HG02884 (cell line): ENCODE measurements around the gene APPL1.
"Not testable (repeated sequence)": the region's sequence is repeated elsewhere in the genome, so short reads cannot be mapped to it uniquely, and the experiment has no call there.

ENCODE experiments used
- ATAC-seq: cut with Tn5 transposase; IDR thresholded peaks from one replicate; pipeline ENCODE4 v1.9.1; 2021; ENCODE audit warnings: mild to moderate bottlenecking, moderate library complexity; ENCODE audit not compliant: unreplicated experiment

The APPL1 gene

DNA sequence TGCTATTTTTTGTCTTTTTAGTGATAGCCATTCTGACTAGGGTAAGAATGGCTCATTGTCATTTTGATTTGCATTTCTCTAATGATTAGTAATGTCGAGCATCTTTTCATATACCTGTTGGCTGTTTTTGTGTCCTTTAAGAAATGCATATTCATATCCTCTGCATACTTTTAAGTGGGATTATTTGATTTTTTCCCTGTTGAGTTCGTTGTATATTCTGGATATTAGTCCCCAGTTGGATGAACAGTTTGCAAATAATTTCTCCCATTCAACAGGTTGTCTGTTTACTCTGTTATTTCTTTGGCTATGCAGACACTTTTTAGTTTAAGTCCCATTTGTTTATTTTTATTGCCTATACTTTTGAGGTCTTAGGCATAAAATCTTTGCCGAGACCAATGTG, 34.4 kb downstream of the APPL1 start:
- ATAC-seq, result no peak

GRCh38 chr3:57268416-57268815, 40.9 kb downstream of the APPL1 start:
- no peak for ATAC-seq

DNA sequence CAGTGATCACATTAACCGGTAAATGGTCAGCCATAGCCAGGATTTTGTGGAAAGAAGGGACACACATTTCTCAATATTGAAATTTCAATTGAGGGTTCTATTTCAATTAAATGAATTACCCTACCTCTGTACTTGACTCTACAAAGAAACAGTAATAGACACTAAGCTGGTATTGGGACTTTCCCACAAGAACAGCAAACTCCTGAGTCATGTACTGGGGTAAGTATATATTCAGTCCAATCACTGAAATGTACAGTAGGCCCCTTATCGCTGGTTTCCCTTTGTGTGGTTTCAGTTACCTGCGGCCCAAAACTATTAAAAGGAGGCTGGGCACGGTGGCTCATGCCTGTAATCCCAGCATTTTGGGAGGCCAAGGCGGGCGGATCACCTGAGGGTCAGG, 47.3 kb downstream of the APPL1 start:
- no peak for ATAC-seq

GRCh38 chr3:57275393-57275792, 47.9 kb downstream of the APPL1 start:
- ATAC-seq, result no peak

- no peak for ATAC-seq
These were observed 50.7 kb downstream of the APPL1 start for GRCh38 chr3:57278237-57278636.

- ATAC-seq, result no peak
These were observed 52.2 kb downstream of the APPL1 start for GRCh38 chr3:57279685-57280084.

DNA sequence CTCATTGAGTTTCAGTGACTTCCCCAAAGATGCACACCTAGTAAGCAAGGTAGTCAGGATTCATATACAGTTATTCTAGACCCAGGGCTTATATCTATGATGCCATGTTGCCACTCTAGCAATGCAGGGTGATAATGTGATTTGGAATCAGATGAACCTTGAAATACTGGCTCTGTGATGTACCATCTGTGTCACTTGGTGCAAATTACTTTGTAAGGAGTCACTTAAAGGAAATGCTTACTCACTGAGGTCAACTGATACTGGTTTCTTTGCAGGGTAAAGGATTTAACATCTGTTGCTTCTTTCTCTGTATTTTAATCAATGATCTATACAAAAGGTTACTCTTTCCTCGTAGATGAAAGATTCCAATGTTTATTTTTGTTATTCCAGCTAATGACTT, 54.2 kb downstream of the APPL1 start:
- no peak for ATAC-seq

DNA sequence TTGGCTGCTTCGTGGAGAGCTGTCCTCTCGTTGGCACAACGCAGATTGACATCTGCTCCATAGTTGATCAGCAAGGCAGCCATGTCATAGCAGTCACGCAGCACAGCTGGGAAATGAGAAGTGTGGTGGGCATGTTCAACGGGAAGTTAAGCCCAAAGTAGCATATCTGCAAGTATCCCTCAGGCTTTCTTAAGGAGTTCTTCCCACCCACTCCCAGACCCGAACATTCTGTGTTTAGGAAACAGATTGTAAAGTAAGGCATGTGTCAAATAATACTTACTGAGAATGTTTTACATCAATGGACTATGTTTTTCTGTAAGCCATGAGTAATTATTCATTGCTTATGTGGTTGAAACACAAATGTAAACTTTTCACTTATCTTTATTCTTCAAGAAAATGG, 55.8 kb downstream of the APPL1 start:
- no peak for ATAC-seq

DNA sequence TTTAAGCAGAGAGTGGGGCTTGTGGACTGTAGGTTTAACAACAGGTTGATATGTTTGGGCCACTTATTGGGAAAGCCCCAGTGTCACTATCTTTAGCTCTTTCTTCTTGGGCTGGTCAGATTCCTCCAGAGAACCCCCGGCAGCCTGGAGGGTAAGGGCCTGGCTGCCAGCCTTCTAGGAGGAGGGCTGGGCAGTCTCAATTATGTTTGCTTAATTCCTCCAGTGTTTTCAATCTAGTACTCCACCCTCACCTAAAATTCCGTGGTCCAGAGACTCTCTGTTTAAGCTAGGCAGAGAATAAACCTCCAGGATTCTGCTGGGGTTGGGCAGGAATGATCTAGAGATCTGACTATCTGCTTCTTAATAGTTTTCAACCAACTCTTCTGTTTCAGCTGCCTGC, 59.7 kb downstream of the APPL1 start:
- ATAC-seq, result no peak

GRCh38 chr3:57288403-57288802, 60.9 kb downstream of the APPL1 start:
- no peak for ATAC-seq

- no peak for ATAC-seq
These were observed 64.8 kb downstream of the APPL1 start, which contains the start of gene ASB14 for GRCh38 chr3:57292159-57292896. Gene ASB14, minus strand, starts transcription at chr3:57292685. Its CDS starts 652 bp downstream, at chr3:57292033.

GRCh38 chr3:57292897-57293526, 65.5 kb downstream of the APPL1 start:
- ATAC-seq, result no peak

DNA sequence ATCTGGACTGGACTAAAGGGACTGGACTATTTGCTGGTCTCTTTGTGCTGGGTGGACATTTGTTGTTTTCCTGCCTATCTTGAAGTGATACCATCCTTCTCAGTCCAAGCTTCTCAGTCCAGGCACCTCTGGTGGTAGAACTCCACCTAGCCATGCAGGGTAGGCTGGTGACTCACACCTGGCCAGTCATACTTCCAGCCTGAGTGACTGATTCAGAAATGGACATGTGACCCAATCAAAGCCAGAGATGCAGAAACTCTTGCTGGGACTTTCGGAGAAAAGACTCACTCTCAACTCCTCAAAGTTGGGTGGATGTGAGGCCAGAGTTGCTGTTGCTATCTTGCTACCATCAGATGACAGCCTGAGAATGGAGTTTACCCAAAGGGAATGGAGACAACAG, 70.5 kb downstream of the APPL1 start:
- ATAC-seq, result no peak

DNA sequence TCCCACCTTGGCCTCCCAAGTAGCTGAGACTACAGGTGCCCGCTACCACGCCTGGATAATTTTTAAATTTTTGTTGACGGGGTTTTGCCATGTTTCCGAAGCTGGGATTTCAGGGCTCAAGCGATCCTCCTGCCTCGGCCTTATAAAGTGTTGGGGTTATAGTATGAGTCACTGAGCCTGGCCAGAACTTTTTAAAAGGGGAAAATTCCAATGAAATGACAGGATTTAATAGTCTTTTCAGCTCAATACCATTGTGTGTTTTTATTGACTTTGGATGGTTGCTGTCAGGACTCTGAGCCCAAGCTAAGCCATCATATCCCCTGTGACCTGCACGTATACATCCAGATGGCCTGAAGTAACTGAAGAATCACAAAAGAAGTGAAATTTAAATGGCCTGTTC, 76.0 kb downstream of the APPL1 start:
- not testable (repeated sequence) for ATAC-seq

- no peak for ATAC-seq
These were observed 82.3 kb downstream of the APPL1 start for GRCh38 chr3:57309769-57310360.

DNA sequence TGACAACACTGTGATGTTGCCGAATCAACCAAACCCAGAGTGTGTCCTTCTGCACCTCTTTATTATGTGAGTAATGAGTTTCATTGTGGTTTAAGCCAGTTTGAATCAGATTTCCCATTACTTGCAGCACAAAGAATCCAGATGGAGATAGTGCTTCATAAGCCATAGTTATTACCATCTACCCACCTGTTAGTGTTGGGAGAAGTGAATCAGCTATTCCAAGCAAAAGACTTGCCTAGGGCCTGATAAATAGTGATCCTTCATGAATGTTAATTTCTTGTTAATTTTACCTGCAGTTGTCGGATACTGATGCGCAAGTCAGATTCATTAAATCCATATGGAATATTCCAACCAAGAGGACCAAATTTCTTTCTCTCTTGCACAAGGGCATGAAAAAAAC, 86.7 kb downstream of the APPL1 start:
- no peak for ATAC-seq
